Liver (tissue), 9 donors: ENCODE data around the gene PLCB4. TPM values are rescaled to one million over a fixed set of nuclear protein-coding genes. Genes with fewer than 3 reads are reported as not detected.

Source experiments
- DNase-seq: peaks from one replicate; pipeline ENCODE4 v3.0.0-alpha.2; 2017; ENCODE audit warnings: low spot score
- H3K27ac ChIP-seq, 2 donors: one replicate each; pipeline ENCODE4 v1.7.0; 2013; ENCODE audit warnings: inconsistent platforms in 2 of 2, low read length in 2 of 2, control low read depth in 1 of 2, low read depth in 1 of 2, mild to moderate bottlenecking in 1 of 2
- H3K27me3 ChIP-seq, 4 donors: one replicate each; pipeline versions ENCODE4 v1.6.1 to v1.7.0; 2013; ENCODE audit warnings: low read length in 3 of 4, inconsistent platforms in 1 of 4, mild to moderate bottlenecking in 1 of 4, moderate library complexity in 1 of 4; ENCODE audit not compliant: control insufficient read depth in 4 of 4, insufficient read depth in 4 of 4
- H3K36me3 ChIP-seq, 4 donors: one replicate each; pipeline versions ENCODE4 v1.6.1 to v1.7.0; 2013; ENCODE audit warnings: low read length in 3 of 4, mild to moderate bottlenecking in 3 of 4, low read depth in 1 of 4, moderate library complexity in 1 of 4; ENCODE audit not compliant: control insufficient read depth in 4 of 4, insufficient read depth in 3 of 4
- H3K4me1 ChIP-seq, 4 donors: one replicate each; pipeline versions ENCODE4 v1.6.1 to v1.7.0; 2013; ENCODE audit warnings: low read length in 3 of 4, mild to moderate bottlenecking in 3 of 4, moderate library complexity in 1 of 4; ENCODE audit not compliant: control insufficient read depth in 4 of 4, insufficient read depth in 4 of 4
- H3K4me3 ChIP-seq, 3 donors: one replicate each; pipeline versions ENCODE4 v1.6.1 to v1.7.0; 2013; ENCODE audit warnings: low read length in 3 of 3, control low read depth in 1 of 3, low read depth in 1 of 3, mild to moderate bottlenecking in 1 of 3
- H3K9ac ChIP-seq, 2 donors: one replicate each; pipeline ENCODE4 v1.7.0; 2013; ENCODE audit warnings: low read length in 2 of 2, mild to moderate bottlenecking in 2 of 2, moderate library complexity in 2 of 2, control low read depth in 1 of 2, low read depth in 1 of 2
- H3K9me3 ChIP-seq, 4 donors: one replicate each; pipeline versions ENCODE4 v1.6.1 to v1.7.0; 2013; ENCODE audit warnings: low read length in 3 of 4; ENCODE audit not compliant: control insufficient read depth in 4 of 4
- CTCF ChIP-seq: fragments of 150-350 bp; IDR thresholded peaks from 2 replicates; pipeline ENCODE4 v1.5.1; 2017; ENCODE audit warnings: improper control_type of control experiment, low read depth, low read length; ENCODE audit not compliant: missing input control
- EGR1 ChIP-seq, 2 donors: IDR thresholded peaks; 2 replicates each; pipeline ENCODE4 v1.6.1; 2016 to 2018; ENCODE audit warnings: antibody characterized with exemption in 2 of 2, low read depth in 2 of 2
- FOXA1 ChIP-seq: IDR thresholded peaks from 2 replicates; pipeline ENCODE4 v1.6.1; 2016; ENCODE audit warnings: antibody characterized with exemption
- FOXA2 ChIP-seq: IDR thresholded peaks from 2 replicates; pipeline ENCODE4 v1.6.1; 2016; ENCODE audit warnings: antibody characterized with exemption
- GABPA ChIP-seq, 2 donors: IDR thresholded peaks in 1 of 2; conservative IDR thresholded peaks in 1 of 2; 2 replicates each; pipeline ENCODE4 v1.6.1; 2016; ENCODE audit warnings: antibody characterized with exemption in 2 of 2, mild to moderate bottlenecking in 1 of 2, moderate library complexity in 1 of 2
- HNF4A ChIP-seq, 2 donors: conservative IDR thresholded peaks; 2 replicates each; pipeline ENCODE4 v1.6.1; 2016; ENCODE audit warnings: antibody characterized with exemption in 2 of 2, mild to moderate bottlenecking in 2 of 2
- HNF4G ChIP-seq: IDR thresholded peaks from 2 replicates; pipeline ENCODE4 v1.6.1; 2016; ENCODE audit warnings: antibody characterized with exemption
- JUND ChIP-seq, 2 donors: IDR thresholded peaks; 2 replicates each; pipeline ENCODE4 v1.6.1; 2016; ENCODE audit warnings: antibody characterized with exemption in 2 of 2
- MAX ChIP-seq: IDR thresholded peaks from 2 replicates; pipeline ENCODE4 v1.6.1; 2016; ENCODE audit warnings: antibody characterized with exemption
- NR2F2 ChIP-seq: IDR thresholded peaks from 2 replicates; pipeline ENCODE4 v1.6.1; 2016; ENCODE audit warnings: antibody characterized with exemption
- RXRA ChIP-seq, 2 donors: IDR thresholded peaks; 2 replicates each; pipeline ENCODE4 v1.6.1; 2017 to 2018; ENCODE audit warnings: antibody characterized with exemption in 2 of 2, mild to moderate bottlenecking in 1 of 2
- SP1 ChIP-seq: IDR thresholded peaks from 2 replicates; pipeline ENCODE4 v1.6.1; 2018; ENCODE audit warnings: antibody characterized with exemption, mild to moderate bottlenecking
- TAF1 ChIP-seq: conservative IDR thresholded peaks from 2 replicates; pipeline ENCODE4 v1.6.1; 2016; ENCODE audit warnings: antibody characterized with exemption, mild to moderate bottlenecking
- YY1 ChIP-seq: IDR thresholded peaks from 2 replicates; pipeline ENCODE4 v1.6.1; 2016; ENCODE audit warnings: antibody characterized with exemption, mild to moderate bottlenecking
- WGBS: extraction: QIAGEN DNeasy Blood & Tissue Kit; methylation state at CpG from one replicate; pipeline ENCODE4 v1.1.7; 2013; 5-methylcytosine and 5-hydroxymethylcytosine counted together
- polyA plus RNA-seq, 2 donors: library from polyadenylated mRNA; stranded (reverse) in 1 of 2; unstranded in 1 of 2; fragments of 200-250 nt in 1 of 2; fragments of >200 nt in 1 of 2; fragmentation: Nextera tagmentation in 1 of 2; extraction: Ambion mirVana in 1 of 2; gene quantifications; one replicate each; pipeline versions ENCODE4 v1.2.1 to v1.2.3, GENCODE V29; 2013 to 2015
- total RNA-seq, 2 donors: library from RNA; depleted of rRNA; stranded (reverse); fragments of >200 nt; gene quantifications; one replicate each; pipeline ENCODE4 v1.2.3, GENCODE V29; 2014
- TF ChIP-seq, protein P1 (sequence below): IDR thresholded peaks from 2 replicates; pipeline ENCODE4 v1.6.1; 2016; ENCODE audit warnings: antibody characterized with exemption, mild to moderate bottlenecking
- TF ChIP-seq, protein P2 (sequence below): IDR thresholded peaks from 2 replicates; pipeline ENCODE4 v1.6.1; 2016; ENCODE audit warnings: antibody characterized with exemption
- donor health status: healthy.
- donor health status: healthy.
- donor health status: healthy.
- donor health status: healthy.
- donor health status: healthy.

The PLCB4 gene
- total and polyA plus RNA-seq, 4 donors, result 0.14 to 0.67 (median 0.30) TPM

DNA sequence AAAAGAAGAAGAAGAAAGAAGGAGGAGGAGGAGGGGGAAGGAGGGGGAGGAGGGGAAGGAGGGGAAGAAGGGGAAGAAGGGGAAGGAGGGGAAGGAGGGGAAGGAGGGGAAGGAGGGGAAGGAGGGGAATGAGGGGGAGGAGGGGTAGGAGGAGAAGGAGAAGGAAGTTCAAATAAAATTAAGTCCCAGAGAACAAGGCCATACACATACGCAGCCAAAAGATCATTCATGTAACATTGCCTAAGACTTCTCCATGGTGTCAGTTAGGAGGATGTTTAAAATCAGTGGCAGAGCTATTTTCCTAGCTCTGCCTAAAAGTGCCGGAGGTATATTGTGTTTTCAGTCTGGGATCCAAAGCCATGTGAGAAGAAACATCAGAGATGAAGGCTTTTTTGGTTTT, 75.8 kb downstream of the PLCB4 start:
- peaks cover 0 to 1% (median 0%) of the 10 kb centered on the region in 4 donors for H3K4me1 ChIP-seq
- H3K9ac ChIP-seq, result no peak overlapping the region
- no peak overlapping the region for H3K27ac ChIP-seq
- TF ChIP-seq CTCF, result no peak
- TF ChIP-seq NR2F2, result no peak
- no peak for TF ChIP-seq YY1
- TF ChIP-seq SP1, result no peak
- TF ChIP-seq FOXA1, result no peak
- no peak for TF ChIP-seq EGR1 (IDR thresholded peaks at IDR 0.05; ENCODE audit: low read depth in 2 of 2)
- no peak for TF ChIP-seq RXRA (IDR thresholded peaks at IDR 0.05)
- TF ChIP-seq, protein P1, sequence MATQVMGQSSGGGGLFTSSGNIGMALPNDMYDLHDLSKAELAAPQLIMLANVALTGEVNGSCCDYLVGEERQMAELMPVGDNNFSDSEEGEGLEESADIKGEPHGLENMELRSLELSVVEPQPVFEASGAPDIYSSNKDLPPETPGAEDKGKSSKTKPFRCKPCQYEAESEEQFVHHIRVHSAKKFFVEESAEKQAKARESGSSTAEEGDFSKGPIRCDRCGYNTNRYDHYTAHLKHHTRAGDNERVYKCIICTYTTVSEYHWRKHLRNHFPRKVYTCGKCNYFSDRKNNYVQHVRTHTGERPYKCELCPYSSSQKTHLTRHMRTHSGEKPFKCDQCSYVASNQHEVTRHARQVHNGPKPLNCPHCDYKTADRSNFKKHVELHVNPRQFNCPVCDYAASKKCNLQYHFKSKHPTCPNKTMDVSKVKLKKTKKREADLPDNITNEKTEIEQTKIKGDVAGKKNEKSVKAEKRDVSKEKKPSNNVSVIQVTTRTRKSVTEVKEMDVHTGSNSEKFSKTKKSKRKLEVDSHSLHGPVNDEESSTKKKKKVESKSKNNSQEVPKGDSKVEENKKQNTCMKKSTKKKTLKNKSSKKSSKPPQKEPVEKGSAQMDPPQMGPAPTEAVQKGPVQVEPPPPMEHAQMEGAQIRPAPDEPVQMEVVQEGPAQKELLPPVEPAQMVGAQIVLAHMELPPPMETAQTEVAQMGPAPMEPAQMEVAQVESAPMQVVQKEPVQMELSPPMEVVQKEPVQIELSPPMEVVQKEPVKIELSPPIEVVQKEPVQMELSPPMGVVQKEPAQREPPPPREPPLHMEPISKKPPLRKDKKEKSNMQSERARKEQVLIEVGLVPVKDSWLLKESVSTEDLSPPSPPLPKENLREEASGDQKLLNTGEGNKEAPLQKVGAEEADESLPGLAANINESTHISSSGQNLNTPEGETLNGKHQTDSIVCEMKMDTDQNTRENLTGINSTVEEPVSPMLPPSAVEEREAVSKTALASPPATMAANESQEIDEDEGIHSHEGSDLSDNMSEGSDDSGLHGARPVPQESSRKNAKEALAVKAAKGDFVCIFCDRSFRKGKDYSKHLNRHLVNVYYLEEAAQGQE, result no peak
- TF ChIP-seq MAX, result no peak
- no peak for DNase-seq
- WGBS, result 35% methylated on average over 2 of the region's 2 CpGs
- no peaks in the 10 kb centered on the region for H3K36me3 ChIP-seq
- H3K27me3 ChIP-seq, result peaks cover 0 to 2% (median 0%) of the 10 kb centered on the region in 4 donors
- no peak overlapping the region for H3K4me3 ChIP-seq
- H3K9me3 ChIP-seq, result peaks cover 0 to 3% (median 0%) of the 10 kb centered on the region in 4 donors

GRCh38 chr20:9145142-9145541, 76.3 kb downstream of the PLCB4 start:
- DNase-seq, result no peak
- no peaks in the 10 kb centered on the region for H3K36me3 ChIP-seq
- TF ChIP-seq JUND (IDR thresholded peaks at IDR 0.05) (no peak), NR2F2 (no peak), HNF4G (no peak), GABPA (IDR thresholded peaks at IDR 0.05 in 1 of 2, conservative IDR thresholded peaks at IDR 0.05 in 1 of 2) (no peak), HNF4A (conservative IDR thresholded peaks at IDR 0.05) (no peak), YY1 (no peak), RXRA (IDR thresholded peaks at IDR 0.05) (no peak), FOXA2 (no peak), TAF1 (no peak)
- TF ChIP-seq, protein P2, sequence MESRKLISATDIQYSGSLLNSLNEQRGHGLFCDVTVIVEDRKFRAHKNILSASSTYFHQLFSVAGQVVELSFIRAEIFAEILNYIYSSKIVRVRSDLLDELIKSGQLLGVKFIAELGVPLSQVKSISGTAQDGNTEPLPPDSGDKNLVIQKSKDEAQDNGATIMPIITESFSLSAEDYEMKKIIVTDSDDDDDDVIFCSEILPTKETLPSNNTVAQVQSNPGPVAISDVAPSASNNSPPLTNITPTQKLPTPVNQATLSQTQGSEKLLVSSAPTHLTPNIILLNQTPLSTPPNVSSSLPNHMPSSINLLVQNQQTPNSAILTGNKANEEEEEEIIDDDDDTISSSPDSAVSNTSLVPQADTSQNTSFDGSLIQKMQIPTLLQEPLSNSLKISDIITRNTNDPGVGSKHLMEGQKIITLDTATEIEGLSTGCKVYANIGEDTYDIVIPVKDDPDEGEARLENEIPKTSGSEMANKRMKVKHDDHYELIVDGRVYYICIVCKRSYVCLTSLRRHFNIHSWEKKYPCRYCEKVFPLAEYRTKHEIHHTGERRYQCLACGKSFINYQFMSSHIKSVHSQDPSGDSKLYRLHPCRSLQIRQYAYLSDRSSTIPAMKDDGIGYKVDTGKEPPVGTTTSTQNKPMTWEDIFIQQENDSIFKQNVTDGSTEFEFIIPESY, result no peak
- TF ChIP-seq, protein P1, result no peak
- no peak overlapping the region for H3K9ac ChIP-seq
- H3K4me1 ChIP-seq, result peaks cover 0 to 1% (median 0%) of the 10 kb centered on the region in 4 donors
- no peak overlapping the region for H3K27ac ChIP-seq
- peaks cover 0 to 1% (median 0%) of the 10 kb centered on the region in 4 donors for H3K9me3 ChIP-seq
- no peak overlapping the region for H3K4me3 ChIP-seq
- peaks cover 0 to 2% (median 0%) of the 10 kb centered on the region in 4 donors for H3K27me3 ChIP-seq
